GOT3 (cell line): ENCODE data around the gene TTC23.

Experiments
- DNase-seq: peaks from one replicate; lab custom pipeline; 2025; ENCODE audit warnings: mixed read lengths; lab: John Stamatoyannopoulos, UW

The TTC23 gene

GRCh38 chr15:99102332-99103235 lies 146.8 kb downstream of the TTC23 start:
- DNase-seq, result no peak

GRCh38 chr15:99101501-99101900 lies 147.9 kb downstream of the TTC23 start:
- DNase-seq, result no peak

DNA sequence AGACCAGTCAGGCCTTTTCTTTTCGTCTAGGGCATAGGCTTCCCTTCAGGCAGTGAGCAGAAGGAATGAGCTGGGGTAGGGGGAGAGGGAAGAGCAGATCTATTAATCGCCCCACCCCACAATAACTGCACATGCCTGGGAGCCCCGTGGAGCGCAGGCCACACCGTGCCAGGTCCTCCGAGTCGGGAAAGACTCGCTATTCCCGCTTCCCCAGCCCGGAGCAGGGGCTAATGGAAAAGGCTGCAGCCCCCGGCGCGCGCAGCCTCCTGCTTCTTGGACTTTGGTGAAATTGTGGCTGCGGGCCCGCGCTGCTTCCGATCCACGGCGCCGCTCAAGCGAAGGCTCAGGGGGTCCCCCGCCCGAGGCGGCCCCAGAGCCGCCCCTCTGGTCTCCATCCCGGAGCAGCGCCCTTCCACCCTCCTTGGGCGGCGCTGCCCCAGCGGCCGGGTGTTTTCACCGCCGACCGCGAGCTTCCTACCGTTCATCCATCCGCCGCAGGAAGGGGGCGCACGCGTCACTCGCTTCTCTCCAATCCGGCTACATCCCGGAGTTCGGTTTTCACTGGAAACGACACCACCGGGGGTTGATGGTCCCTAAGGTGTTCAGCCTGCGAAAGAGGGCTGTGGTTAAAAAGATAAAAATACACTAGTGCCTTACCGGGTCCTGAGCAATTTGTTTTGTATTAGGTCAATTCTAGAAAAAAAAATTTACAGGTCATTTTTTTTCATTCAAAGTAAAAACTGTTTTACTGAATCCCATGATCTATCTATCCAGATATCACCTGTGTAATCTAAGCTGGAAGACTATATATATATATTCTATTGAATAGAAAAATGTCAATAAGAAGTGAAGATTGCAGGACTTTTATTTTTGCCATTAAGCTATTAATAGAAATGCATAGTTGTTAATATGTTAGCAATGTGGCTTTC lies 148.9 kb downstream of the TTC23 start:
- peak; percentile 45 for DNase-seq

DNA sequence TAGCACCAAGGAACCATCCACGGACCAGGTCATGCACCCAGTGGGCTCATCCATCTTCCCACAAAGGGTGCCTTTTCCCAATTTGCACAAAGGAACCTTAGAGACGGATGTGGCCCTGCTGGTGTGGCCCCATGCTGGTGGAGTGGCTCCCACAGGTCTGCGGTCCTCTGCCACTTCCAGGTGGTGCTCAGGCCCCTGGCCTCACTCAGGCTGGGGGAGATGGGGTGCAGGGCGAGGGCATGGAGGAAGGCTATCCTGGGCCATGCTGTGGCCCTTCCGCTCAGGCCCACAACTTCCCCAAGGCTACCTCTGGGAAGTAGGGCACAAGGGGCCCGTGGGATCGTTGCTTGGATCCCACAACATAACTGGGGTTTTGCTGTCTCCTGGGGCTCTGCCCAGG lies 149.7 kb downstream of the TTC23 start:
- DNase-seq, result no peak

DNA sequence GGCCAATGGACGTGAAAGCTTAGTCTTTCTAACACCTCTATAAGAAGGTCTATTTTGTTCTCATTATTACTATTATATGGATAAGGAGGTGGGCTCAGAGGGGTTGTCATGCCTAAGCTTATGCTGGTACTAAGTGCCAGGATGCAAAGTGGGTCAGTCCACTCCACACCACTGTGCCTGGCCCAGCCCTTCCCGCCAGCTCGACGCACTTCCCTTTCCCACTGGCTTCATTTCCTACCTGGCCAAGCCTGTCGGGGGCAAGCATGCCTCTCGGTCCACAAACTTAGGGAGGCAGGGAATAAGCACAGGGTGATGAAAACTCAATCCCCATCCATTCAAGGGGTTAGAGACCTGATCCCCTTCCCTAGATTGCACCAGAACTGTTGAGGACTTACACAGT lies 150.4 kb downstream of the TTC23 start:
- no peak for DNase-seq

GRCh38 chr15:99098426-99098825 lies 151.0 kb downstream of the TTC23 start:
- DNase-seq, result no peak

GRCh38 chr15:99097441-99098410 lies 151.7 kb downstream of the TTC23 start:
- DNase-seq, result no peak

DNA sequence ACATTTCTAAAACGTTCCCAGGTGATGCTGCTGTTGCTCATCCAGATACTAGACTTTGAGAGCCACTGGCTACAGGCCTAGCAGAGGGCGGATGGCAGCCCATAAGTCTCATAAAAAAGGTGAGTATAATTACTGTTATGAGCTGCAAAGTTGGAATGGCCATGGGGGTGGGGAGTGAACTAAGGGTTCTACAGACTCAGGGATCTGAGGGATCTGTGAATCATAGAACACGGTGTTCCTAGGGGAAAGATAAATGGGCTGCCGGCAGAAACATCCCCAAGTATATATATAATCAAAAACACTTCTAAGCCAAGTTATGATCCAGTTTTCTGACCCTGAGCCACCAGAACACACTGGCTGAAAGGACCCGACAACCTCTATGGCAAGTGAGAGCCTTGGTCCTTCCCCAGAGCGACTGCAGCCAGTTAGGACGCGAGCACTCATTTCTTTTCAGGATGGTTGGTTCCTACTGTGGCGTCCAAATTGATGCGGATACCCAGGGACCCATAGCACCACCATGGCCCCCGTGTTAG lies 152.4 kb downstream of the TTC23 start:
- no peak for DNase-seq

DNA sequence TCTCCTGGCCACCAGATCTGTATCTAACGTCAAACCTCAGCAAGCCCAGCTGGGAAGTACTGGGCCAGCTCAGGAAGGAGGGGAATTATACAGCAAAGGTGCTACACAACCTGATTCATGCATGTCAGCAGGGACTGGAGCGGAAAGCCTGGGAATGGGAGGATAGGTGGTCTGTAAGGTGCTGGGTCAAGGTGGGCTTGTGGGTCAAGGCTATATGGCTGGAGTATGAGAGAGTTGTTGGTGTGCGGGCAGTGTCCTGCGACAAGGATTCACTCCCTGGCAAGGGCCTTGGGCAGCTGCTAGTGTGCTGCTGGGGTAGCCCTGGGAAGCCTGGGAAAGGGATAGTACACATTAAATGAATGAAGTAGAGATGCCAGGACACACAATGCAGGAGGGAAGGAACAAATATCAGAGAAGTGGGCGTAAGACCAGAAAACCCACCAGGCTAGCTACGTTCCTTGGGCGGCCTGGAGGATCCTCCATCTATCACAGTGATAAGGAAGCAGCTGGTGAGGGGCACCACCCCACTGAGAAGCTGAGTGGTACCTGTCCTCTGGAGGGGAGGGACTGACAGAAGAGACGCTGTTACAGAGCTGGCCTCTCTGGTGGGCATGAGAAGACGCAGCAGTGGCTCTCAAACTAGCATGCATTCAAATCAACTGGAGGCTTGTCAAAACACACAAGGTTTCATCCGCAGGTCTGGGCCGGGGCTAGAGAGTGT lies 153.0 kb downstream of the TTC23 start:
- no peak for DNase-seq

- no peak for DNase-seq
These were observed 153.8 kb downstream of the TTC23 start for GRCh38 chr15:99095626-99096025.

DNA sequence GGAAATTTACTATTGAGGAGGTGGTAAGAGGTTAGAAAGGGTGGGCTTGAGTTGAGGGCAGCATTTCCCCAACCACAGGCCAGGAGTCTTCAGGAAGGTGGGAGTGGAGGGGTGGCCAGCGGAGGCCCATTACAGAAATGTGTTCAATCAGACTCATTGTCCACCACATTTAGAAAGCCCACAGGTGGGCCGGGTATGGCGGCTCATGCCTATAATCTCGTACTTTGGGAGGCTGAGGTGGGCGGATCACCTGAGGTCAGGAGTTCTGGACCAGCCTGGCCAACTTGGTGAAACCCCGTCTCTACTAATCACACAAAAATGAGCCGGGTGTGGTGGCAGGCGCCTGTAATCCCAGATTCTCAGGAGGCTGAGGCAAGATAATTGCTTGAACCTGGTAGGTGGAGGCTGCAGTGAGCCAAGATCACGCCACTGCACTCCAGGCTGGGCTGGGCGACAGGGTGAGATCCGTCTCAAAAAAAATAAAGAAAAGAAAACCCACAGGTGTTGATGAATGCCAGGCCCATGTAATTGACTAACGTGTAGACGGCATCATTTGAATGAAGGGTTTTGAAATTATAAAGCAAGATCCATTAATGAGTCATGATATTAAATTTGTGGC lies 156.7 kb downstream of the TTC23 start:
- DNase-seq, result no peak

GRCh38 chr15:99090938-99091337 lies 158.4 kb downstream of the TTC23 start:
- no peak for DNase-seq

GRCh38 chr15:99090011-99090699 lies 159.2 kb downstream of the TTC23 start:
- no peak for DNase-seq

- DNase-seq, result no peak
These were observed 161.9 kb downstream of the TTC23 start for GRCh38 chr15:99087405-99087943.

DNA sequence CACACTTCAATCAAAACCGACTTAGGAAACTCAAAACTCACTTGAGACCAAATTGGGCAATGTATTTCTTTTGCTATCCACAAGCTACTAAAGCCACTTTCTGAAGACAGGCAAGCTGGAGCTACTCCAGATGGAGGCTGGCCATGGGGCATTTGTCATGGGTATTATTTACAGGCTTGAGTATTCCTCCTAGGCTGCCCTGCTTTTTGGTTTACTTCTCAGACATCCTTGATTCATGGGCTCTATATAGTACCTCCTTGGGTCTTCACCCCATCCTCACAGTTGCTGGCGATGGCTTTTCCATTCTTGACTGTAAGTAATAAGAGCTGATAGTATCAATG lies 163.1 kb downstream of the TTC23 start:
- no peak for DNase-seq
